Activated CD4-positive, CD25-positive, alpha-beta regulatory T cell (primary cell): Measurements from ENCODE around the gene ZNF766.
"Not testable (repeated sequence)": the region's sequence is repeated elsewhere in the genome, so short reads cannot be mapped to it uniquely, and the experiment has no call there.

Experiments used
- DNase-seq, 4 experiments: peaks; one replicate each; lab custom pipeline; 2025; lab: John Stamatoyannopoulos, UW

Gene ZNF766

GRCh38 chr19:52275988-52276387 is 6.6 kb downstream of the ZNF766 start:
- no peak for DNase-seq

DNA sequence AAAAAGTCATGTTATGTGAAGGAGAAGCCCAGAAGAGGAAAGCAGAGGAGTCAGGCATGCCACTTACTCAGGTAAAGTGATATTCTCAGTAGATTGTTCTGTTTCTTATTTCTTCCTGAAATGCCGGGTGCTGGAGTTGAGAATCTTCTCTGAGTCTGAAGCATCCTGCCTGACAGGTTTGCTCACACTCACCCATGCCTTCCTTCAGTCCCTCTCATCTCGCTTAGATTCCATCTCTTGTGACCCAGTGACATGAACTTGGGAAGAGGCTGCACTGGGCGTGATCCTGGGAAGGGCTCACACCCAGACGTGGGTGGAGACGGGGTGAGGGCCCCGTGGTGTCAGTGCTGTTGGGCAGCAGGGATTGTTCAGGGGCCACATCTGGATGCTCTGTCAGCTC is 8.1 kb downstream of the ZNF766 start:
- DNase-seq: no peak

- DNase-seq: no peak
These were observed 16.9 kb downstream of the ZNF766 start for GRCh38 chr19:52286256-52286655.

DNA sequence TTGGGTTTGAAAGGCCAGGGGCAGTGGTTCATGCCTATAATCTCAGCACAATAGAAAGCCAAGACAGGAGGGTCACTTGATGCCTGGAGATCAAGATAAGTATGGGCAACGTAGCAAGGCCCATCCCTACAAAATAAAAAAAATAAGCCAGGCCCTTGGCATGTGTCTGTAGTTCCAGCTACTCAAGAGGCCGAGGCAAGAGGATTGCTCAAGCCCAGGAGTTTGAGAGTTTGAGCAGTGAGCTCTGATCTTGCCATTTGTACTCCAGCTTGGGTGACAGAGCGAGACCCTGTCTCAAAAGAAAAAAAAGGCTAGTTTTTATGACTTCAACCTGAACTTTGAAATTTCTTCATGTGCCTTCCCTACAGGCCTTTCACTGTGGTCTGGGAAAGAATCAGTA is 22.4 kb downstream of the ZNF766 start:
- no peak for DNase-seq

GRCh38 chr19:52292946-52293345 is 23.6 kb downstream of the ZNF766 start:
- not testable (repeated sequence) for DNase-seq

- no peak for DNase-seq
These were observed 27.0 kb downstream of the ZNF766 start for GRCh38 chr19:52296400-52296772.

DNA sequence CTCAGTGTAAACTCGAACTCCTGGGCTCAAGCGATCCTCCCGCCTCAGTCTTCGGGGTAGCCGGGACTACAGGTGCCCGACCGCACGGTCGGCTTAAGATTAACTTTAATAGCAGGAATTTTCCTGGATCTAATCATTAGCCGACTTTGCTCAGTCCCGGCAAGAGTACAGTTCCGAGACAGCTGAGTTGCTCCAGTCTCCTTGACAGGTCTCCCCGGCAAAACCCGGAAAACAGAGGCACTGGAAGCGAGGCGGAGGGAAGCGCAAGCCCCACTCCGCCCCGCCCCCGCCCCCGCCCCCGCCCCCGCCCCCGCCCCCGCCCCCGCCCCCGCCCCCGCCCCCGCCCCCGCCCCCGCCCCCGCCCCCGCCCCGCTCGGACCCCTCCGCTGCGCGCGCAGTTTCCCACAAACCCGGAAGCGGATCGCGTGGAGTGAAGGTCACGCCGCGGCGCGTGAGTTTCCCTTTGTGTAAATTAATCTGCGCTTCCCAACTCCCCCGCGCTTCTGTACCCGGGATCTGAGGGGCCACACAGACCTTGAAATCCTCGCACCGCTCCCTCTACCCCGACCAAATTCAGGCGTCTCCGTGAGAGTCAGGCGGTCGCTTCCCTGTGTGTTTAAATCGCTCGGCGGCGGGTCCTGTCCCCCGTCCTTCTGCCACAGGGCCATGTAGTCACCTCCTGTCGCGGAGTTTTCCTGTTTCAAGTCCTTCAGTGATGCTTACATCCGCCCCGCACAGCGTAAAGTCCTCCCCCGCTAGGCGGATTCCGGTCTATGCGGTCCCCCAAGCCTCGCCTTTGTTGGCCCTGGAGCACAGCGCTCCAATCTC is 27.6 kb downstream of the ZNF766 start, which contains the start of gene ZNF480:
Gene ZNF480, plus strand, starts transcription at position 397 of the 828 bp plus-strand sequence. CDS start 3,244 bp downstream, outside the sequence.
- DNase-seq: peak; percentile 53 to 80 (median 68)

DNA sequence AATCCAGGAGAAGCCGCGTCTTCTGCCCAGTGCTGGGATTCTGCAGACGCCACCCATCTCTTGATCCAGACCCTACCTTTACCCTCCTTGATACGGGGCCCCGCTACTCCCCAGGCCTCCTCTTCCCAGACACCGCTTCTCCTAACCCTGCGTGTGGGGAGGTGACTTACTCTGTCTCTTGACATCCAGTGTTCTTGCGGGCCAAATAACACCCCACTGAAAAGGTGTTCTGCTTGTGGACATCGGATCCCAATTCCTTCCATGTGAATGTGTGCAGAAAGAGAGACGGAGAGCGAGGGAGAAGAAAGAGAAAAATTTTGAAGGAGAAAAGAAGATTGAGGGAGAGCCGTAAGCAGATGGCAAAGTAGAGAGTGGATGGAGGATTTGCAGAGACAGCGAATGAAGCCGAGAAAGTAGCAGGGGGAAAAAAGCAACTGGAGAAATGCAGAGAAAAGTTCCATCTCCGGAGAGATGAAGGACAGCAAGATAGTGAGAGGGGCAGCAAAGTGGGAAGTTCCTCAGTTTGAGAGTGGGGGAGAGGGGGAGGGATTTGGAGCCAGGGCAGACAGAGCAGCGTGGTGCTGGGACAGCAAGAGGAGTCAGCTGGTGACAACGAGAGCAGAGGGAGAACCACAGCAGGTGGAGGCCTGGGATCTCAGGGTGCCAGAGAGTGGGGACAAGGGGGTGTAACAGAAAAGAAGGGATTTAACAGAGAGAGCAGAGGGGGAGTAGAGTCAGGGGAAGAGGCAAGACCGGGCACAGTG is 28.4 kb downstream of the ZNF766 start:
- DNase-seq: no peak

DNA sequence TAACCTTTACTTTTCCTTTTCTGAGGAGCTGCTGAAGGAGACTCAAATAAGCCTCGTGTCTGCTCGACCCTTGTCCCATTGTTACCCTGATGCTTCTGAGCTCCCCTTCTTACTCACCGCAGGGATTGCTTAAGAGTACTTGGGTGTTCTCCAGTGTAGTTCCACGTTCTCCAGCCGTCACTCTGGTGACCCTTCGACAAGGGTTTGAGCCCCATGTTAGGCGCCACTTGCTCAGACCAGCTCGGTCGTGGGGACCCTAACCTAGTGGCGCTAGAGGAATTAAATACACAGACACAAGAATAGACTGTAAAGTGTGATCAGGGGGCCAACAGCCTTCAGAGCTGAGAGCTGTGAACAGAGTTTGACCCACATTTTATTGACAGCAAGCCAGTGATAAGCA is 37.9 kb downstream of the ZNF766 start:
- no peak for DNase-seq

DNA sequence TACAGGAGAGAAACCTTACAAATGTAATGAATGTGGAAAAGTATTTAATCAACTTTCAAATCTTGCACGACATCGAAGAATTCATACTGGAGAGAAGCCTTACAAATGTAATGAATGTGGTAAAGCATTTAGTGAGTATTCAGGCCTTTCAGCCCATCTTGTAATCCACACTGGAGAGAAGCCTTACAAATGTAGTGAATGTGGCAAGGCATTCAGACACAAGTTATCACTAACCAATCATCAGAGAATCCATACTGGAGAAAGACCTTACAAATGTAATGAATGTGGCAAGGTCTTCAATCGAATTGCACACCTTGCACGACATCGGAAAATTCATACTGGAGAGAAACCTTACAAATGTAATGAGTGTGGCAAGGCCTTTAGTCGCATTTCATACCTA is 53.0 kb downstream of the ZNF766 start:
- DNase-seq: no peak

DNA sequence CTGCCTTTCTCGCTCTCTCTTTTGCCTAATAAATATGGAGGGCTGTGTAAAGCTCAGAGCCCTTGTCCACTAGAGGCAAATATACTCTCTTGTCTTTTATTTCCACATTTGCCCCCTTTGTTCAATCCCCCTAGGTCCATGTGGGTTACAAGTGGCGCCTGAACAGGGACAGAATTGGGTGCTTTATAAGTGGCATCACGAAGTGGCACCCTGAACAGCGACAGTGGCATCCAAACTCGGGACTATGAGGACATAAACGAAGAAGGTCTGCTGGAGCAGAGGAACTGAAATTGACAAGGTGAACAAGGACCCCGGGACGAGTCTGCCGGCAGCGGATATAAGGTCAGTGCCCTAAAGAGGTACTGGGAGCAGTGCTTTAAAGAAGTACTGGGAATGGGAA is 62.4 kb downstream of the ZNF766 start:
- DNase-seq: no peak

DNA sequence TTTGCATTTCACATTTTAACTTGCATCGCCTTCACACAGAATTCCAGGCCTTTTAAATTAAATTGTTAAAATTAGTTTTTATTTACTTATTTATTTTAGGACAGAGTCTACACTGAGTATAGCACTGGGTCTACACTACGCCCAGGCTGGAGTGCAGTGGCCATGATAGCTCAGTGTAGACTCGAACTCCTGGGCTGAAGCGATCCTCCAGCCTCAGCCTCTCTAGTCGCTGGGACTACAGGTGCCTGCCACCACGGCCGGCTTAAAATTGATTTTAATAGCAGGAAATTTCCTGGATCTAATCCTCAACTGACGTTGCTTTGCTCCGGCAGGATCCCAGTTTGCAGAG is 66.4 kb downstream of the ZNF766 start:
- DNase-seq: no peak

DNA sequence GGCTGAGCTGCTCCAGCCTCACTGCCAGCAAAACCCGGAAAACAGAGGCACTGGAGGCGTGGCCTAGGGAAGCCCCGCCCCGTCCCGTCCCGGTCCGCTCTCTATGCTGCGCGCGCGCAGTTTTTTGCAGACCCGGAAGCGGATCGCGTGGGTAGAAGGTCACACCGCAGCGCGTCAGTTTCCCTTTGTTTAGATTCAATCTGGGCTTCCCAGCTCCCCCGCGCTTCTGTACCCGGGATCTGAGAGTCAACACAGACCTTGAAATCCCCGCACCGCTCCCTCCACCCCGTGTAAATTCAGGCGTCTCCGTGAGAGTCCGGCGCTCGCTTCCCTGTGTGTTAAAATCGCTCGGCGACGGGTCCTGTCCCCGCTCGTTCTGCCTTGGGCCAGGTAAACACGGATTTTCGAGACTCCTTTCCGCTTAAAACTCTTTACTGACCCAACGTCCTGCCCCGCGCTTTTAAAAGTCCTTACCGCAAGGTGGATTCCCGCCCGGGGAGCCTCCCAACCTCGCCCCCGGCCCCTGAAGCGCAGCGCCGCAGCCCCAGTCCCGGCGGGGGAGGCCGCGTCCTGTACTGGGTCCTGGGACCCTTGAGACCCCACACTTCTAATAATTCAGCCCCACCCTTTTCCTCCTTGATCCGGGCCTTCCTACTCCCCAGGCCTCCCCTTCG is 66.9 kb downstream of the ZNF766 start, which contains the start of gene ZNF610:
Gene ZNF610, plus strand, starts transcription at position 127 of the 674 bp plus-strand sequence. CDS start 12,930 bp downstream, outside the sequence.
- DNase-seq: peak; percentile 77 to 81 (median 78)

GRCh38 chr19:52336791-52337381 is 67.5 kb downstream of the ZNF766 start:
- no peak for DNase-seq

DNA sequence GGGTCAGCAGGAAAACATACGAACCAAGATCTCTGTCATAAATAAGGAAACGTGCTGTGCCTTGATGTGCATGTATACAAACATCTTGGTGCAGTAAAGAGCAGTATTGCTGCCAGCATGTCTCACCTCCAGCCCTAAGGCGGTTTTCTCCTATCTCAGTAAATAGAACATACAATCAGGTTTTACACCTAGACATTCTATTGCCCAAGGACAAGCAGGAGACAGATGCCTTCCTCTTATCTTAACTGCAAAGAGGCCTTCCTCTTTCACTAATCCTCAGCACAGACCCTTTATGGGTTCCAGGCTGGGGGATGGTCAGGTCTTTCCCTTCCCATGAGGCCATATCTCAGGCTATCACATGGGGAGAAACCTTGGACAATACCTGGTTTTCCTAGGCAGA is 69.6 kb downstream of the ZNF766 start:
- not testable (repeated sequence) for DNase-seq

GRCh38 chr19:52343548-52343947 is 74.2 kb downstream of the ZNF766 start:
- peak in 2 of 4 experiments; percentile 6 to 15 for DNase-seq

DNA sequence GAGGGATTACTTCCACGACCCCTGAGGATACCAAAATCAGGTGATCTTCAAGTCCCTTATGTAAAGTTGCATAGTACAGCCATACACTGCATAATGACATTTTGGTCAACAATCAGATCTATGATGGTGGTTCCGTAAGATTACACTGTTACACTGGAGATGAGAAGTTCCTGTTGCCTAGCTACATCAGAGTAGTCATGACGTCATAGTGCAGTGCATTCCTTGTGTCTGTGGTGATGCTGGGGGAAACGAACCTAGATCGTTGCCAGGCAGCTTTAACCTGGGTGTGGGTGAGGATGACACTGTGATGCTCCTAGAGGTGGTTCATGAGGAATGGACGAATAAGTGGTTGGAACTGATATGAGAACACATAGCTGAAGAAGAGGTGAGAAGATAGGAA is 75.8 kb downstream of the ZNF766 start:
- no peak for DNase-seq
